CD4-positive, alpha-beta T cell treated with Interleukin-17A for 1 hour (primary cell): Measurements from ENCODE around the gene CBLC.

Experiments used
- DNase-seq: peaks from one replicate; pipeline ENCODE4 v3.0.0-alpha.2; 2020

Gene CBLC, protein sequence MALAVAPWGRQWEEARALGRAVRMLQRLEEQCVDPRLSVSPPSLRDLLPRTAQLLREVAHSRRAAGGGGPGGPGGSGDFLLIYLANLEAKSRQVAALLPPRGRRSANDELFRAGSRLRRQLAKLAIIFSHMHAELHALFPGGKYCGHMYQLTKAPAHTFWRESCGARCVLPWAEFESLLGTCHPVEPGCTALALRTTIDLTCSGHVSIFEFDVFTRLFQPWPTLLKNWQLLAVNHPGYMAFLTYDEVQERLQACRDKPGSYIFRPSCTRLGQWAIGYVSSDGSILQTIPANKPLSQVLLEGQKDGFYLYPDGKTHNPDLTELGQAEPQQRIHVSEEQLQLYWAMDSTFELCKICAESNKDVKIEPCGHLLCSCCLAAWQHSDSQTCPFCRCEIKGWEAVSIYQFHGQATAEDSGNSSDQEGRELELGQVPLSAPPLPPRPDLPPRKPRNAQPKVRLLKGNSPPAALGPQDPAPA

DNA sequence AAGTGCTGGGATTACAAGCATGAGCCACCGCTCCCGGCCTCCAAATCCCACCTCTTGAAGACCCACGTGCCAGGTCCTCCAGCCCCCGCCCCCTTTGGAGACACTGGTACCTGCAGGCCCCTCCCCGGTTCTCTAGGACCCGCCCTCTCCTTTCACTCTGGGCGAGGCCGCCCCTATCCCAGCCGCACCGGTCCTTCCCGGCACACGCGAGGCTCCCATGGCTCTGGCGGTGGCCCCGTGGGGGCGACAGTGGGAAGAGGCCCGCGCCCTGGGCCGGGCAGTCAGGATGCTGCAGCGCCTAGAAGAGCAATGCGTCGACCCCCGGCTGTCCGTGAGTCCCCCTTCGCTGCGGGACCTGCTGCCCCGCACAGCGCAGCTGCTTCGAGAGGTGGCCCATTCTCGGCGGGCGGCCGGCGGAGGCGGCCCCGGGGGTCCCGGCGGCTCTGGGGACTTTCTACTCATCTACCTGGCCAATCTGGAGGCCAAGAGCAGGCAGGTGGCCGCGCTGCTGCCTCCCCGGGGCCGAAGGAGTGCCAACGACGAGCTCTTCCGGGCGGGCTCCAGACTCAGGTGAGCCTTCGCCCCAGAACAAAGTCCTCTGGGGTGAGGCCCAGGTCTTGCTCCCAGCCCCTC lies at the start of gene CBLC:
CBLC (plus strand) TSS at position 176 of the 633 bp plus-strand sequence; CDS start at position 218, 42 bp downstream.
- DNase-seq, result no peak

DNA sequence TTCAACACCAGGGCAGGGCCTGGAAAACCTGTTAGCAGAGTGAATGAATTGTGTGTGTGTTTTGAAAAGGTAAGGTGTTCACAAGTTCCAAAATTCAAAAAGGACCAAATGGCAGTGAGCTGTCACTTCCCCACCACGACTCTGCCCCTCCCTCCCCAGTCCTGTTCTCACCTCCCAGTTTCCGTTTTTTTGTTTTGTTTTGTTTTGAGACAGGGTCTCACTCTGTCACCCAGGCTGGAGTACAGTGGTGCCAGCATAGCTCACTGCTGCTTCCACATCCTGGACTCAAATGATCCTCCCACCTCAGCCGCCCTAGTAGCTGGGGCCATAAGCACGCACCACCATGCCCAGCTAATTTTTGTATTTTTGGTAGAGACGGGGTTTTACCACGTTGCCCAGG lies 49.5 kb upstream of the CBLC start:
- no peak for DNase-seq

DNA sequence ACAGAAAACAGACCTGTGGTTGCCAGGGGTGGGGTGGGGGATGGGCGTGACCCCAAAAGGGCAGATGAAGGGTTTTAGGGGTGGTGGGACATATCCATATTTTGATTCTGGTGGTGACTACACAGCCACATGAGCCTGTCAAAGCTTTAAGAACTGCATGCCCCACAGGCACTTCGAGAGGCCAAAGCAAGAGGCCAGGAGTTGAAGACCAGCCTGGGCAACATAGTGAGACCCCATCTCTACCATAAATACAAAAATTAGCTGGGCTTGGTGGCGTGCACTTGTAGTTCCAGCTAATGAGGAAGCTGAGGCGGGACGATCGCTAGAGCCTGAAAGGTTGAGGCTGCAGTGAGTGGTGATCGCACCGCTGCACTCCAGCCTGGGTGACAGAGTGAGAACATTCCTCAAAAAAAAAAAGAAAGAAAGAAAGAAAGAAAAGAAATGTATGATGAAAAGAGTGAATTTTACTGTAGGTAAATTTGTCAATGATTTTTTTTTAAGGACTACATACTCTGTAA lies 48.1 kb upstream of the CBLC start:
- DNase-seq, result no peak

DNA sequence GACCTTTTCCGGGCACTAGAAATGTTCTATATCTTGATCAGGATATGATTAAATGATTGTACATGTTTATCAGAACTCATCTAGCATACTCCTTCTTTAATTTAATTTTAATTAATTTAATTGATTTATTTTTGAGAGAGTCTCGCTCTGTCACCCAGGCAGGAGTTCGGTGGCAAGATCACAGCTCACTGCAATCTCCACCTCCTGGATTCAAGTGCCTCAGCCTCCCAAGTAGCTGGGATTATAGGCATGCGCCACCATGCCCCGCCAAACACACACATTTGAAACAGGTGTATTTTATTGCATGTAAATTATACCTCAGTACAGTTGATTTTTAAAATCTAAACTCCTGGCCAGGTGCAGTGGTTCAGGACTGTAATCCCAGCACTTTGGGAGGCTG lies 46.6 kb upstream of the CBLC start:
- DNase-seq, result no peak

DNA sequence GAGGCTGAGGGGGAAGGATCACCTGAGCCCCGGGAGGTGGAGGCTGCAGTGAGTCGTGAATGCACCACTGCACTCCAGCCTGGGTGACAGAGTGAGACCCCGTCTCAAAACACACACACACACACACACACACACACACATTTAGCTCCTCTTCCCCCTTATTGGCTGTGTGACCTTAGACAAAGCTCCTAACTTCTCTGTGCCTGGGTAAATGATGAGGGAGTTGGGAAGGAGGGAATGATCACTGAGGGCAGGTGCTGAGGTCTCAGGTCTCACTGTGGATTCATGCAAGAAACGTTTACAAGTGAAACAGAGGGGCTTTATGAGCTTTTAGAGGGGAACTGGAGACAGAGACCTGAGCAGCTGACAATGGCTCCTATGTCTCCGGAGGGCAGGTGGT lies 46.1 kb upstream of the CBLC start:
- DNase-seq, result no peak

DNA sequence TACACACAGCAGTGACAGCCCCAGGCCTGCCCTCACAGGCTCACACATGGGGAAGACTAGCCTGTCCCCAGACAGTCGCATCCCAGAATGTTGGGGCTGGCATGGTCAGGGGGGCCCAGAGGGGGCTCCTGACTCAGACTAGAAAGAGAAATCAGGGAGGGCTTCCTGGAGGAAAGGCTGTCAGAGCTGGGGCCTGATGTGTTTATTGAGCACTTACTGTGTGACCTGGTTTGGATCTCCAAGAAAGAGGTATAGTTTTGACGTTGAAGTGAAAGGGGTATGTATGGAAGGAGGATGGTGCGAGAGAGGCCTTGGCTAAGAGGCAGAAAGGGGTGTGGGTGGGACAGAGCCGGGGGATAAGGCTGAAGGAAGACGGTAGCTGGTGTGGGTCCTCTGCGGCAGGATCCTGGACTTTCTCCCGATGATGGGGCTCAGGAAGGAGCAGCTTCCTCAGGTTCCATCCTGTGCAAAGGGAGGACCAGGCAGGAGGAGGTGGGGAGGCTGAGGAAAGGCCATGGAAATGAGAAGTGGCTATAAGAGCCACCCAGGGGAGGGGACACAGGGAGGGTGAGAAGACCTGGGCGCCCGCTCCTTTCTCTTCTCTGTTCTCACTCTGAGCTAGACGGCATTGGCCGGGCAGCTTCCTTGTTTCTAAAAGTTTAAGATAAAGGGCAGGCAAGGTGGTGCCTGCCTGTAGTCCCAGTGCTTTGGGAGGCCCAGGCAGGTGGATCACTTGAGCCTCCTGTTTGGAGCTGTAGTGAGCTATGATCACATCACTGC lies 45.3 kb upstream of the CBLC start:
- peak; percentile 2 for DNase-seq

DNA sequence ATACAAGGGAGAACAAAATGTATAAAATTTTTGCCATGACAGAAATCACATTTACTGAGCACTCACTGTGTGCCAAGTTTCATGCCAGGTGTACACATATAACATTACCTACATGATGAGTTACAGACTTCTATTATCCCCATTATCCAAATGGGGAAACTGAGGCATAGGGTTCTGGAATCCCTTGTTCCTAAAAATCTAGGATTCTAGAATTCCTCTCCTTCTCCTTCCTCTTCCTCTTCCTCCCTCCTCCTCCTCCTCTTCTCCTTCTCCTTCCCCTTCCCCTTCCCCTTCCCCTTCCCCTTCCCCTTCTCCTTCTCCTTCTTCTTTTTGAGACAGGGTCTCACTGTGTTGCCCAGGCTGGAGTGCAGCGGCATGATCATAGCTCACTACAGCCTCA lies 43.3 kb upstream of the CBLC start:
- no peak for DNase-seq

DNA sequence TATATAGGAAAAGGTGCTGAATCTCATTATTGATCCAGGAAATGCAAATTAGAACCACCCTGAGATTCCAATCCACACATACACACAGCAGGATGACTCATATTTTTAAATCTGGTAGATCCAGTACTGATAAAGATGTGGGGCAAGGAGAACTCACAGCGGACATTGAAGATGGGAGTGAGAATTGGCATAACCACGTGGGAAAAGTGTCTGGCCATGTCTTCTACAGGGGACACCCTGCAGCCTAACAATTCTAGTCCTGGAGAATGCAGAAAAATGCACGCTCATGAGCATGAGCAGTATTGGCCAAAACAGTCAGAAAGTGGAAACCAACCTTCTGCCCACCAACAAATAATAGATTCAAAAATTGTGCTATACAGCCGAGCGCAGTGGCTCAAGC lies 42.7 kb upstream of the CBLC start:
- no peak for DNase-seq

DNA sequence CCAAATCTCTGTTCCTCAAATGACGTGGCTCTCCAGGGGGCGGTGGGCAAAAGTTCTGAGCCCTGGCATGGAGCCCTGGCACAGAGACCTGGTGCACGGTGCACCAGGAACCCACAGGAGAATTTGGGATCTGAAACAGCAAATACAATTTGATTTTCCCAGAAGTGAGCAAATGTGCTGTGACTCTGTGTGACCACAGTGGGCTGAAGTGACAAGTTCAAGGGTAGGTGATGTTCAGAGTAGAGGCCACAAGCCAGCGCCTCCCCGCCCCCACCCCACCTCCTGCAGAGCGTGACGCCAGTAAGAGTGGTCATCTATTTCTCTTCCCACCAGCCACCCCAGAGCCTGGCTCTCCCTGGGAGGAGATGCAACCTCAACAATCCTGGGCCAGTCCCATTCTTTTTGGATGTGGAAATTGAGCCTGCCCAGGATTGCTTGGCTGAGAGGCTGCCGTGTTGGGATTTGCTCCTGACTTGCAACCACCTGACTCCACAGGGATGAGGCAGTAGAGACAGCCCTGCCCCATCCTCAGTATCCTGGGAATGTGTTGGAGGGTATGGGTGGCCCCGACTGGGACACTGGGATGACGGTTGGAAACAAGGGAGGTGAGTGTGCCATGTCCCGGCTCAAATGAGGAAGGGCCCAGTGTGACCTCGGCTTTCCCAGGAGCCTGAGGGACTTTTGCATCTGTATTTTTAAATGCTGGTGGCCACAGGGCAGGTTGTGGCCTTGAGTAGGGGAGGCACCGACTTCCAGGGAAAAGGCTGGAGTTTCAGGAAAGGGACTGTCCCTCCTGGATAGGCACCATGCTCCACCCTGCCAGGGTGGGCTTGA lies 40.2 kb upstream of the CBLC start:
- DNase-seq, result peak; percentile 13

DNA sequence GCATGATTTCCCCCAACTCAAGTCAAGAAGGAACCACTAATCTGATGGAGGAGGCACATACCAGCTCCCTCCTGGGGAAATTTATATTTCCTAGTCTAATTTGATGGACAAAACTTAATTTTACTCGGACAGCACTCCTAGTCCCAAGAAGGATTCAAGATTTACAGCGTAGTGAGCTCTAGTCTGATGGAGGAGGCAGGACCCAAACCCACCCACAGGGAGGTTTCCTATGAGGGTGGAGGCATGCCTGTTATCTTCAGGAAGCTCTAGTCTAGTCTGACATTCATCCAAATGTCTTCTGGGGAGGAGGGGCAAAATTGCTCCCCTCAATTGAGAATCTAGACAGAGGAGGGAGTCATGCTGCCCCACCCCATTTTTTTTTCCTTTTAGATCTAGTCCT lies 39.6 kb upstream of the CBLC start:
- DNase-seq, result no peak

DNA sequence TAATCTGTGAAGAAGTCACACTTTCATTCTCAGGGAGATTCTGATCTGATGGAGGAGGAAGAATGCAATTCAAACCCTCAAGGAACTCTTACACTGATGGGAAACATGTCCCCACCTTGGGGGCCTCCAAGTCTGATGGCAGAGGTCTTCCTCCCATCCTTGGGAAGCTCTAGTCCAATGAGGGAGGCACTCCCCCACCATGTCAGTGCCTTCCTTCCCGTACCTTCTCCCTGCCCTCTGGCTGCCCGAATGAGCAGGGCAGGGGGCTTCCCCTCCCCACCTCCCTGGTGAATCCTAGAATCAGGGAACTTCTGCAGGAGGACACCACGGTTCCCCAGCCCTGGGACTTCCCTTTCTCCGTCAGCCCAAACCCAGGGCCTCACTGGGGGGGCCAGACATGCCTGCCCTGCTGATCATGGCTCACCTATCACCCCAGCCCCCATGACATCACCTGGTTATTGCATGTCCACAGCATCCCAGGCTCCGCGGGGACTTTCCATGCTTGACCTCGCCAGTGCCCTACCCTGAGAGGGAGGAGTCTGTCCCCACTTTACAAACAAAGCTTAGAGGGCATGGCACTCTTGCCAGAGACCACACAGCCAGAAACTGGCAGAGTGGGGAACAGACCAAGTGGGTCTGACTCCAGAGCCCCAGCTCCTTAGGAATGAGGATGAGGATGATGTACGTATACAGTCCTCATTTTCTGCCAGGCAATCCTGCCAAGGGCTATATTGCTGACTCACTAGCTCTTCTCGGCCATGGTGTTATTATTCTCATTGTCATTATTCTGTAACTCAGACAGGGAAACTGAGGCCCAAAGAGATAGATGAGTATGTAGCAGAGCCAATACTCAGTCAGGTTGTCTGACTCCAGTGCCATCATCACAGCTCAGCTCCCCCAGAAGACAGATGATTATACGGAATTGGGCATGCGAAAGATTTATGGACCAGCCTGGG lies 38.8 kb upstream of the CBLC start:
- DNase-seq, result peak; percentile 10

DNA sequence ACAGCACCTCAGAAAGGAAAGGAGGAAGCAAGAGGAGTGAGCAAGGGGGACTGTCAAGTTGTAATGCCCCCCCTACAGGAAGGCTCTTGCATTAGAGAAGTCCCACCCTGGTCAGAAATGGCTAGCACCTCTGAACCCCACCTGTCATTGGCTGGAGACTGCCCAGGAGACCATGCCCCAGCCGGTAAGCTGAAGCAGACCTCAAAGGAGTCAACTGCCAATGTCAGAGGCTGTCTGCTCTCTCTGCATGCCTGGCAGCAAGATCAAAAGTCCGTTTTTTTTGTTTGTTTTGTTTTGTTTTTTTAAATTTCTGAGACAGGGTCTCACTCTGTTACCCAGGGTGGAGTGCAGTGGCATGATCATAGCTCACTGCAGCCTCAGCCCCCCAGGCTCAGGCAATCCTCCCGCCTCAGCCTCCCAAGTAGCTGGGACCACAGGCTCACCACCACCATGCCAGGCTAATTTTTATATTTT lies 37.3 kb upstream of the CBLC start:
- DNase-seq, result no peak

DNA sequence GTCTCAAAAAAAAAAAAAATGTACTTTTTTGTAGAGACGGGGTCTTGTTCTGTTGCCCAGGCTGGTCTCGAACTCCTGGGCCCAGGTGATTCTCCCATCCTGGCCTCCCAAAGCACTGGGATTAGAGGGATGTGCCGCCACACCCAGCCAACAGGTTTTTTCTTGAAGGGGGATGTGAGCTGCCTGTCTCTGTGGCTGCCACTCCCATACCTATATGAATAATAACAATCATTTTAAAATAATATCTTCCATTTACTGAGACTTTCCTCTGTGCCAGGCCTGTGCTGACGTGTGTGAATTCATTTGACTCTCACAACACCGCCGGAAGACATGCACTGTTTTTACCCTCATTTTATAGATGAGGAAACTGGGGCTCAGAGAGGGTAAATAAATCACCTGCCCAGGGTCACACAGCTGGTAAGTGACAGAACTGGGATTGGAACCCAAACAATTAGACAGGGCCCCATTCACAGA lies 36.4 kb upstream of the CBLC start:
- peak; percentile 5 for DNase-seq

DNA sequence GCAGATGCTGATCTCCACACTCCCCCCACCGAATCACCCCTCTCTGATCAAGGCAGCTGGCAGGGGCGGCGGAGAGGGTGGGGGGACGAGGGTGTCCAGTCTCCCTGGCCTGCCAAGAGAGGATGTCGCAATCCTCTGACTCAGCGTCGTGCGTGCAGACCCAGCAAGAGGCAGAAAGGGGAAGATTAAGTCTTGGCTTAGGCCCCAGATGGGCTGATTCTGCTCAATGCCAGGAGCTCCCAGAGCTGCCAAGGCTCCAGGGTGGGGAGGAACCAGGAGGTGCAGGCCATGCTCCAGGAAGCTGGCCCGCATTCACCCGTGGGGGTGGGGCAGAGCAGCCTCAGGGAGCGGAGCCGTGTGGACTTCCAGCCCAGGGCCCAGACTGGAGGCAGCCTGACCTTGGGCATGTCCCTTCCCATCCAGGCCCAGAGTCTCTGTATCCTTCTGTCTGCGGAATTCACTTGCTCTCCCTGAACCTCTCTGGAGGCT lies 35.8 kb upstream of the CBLC start:
- peak; percentile 43 for DNase-seq

DNA sequence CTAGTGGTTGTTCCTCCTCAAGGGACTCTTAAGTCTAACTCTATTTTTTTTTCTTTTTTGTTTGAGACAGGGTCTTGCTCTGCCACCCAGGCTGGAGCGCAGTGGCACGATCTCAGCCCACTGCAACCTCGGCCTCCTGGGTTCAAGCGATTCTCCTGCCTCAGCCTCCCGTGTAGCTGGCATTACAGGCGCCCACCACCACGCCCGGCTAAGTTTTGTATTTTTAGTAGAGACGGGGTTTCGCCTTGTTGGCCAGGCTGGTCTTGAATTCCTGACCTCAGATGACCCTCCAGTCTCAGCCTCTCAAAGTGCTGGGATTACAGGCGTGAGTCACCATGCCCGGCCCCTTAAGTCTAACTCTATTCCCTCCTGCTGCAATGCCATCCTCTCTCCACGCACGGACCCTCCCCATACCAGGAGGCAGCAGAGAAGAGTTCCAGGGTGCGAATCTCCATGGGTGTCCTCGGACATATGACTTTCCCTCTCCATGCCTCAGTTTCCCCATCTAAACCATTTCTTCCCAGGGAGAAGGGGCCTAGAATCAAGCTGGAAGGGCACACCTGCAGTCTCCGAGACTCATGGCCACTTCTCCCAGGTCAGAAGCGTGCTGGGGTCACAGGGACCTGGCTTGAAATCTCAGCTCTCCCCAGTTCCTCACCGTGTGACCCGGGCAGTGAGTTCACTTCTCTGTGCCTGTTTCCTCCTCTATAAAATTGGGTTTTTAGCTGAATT lies 35.2 kb upstream of the CBLC start:
- no peak for DNase-seq

DNA sequence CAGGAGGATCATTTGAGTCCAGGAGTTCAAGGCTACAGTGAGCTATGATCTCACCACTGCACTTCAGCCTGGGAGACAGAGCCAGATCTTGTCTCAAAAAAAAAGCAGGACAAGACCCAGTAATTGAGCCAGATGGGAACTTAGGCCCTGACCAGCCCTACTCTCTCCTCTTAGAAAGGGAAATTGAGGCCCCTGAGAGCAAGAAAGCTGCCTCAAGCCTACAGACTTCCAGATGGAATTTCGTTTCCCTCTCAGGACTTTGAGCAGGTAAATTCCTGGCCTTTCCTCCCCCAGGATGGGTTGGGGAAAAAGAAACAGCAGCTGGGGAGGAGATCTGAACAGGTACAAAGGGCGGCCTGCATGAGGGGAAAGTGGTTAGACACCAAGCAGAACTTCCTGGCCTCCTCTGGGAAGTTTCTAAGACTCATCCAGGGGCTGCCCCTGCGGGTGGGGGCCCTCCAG lies 32.8 kb upstream of the CBLC start:
- peak; percentile 0 for DNase-seq

DNA sequence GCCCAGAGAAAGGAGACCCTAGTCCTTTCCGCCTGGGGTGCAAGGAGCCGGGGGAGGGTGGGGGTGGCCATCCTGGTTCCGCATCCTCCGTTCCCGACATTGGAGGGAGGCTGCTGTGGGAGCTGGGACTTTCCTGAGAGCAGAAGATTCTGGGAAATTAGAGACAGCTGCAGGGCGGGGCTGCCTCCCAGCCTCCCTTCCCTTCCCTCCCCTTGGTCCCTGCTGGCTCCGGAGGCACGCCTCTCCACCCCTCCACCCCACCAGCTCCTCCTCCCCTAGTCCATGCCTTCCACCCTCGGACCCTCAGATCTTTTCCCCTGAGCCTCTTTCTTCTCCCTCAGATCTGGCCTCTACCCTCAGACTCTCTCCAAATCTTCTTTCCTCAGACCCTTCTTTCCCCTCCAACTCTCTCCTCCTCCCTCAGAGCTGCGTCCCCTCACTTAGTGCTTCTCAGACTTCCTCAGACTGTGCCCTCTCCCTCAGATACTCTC lies 32.3 kb upstream of the CBLC start:
- DNase-seq, result peak; percentile 0

DNA sequence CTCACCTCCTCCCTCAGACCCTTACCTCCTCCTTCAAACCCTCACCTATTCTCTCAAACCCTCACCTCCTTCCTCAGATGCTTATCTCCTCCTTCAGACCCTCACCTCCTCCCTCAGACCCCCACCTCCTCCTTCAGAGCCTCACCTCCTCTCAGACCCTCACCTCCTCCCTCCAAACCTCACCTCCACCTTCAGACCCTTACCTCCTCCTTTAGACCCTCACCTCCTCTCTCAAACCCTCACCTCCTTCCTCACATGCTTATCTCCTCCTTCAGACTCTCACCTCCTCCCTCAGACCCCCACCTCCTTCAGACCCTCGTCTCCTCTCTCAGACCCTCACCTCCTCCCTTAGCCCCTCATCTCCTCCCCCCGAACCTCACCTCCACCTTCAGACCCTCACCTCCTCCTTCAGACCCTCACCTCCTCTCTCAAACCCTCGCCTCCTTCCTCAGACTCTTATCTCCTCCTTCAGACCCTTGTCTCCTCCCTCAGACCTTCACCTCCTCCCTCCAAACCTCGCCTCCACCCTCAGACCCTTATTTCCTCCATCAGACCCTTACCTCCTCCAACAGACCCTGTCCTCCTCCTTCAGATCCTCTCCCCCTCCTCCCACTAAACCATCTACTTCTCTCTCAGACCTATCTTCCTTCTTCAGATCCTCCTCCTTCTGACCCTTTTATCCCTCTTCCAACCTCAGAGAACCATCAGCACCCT lies 31.6 kb upstream of the CBLC start:
- peak; percentile 2 for DNase-seq

DNA sequence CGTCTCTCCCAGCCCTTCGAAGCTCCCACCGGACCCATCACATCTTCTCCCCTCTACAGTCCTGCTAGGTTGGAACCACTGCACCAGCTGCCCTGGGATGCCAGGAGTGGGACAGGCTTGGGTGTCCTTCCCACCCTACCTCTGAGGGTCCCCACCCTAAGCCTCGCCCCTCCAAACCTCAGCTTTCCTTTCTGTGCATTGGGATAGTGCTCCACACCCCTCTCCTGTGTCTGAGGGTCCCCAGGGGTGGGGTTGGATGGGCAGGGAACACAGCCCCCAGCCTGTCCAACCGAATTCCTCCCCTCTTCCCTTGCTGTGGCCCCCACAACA lies 31.1 kb upstream of the CBLC start:
- DNase-seq, result peak; percentile 0
